Measurements from ENCODE around the gene FBXW8.

DNA sequence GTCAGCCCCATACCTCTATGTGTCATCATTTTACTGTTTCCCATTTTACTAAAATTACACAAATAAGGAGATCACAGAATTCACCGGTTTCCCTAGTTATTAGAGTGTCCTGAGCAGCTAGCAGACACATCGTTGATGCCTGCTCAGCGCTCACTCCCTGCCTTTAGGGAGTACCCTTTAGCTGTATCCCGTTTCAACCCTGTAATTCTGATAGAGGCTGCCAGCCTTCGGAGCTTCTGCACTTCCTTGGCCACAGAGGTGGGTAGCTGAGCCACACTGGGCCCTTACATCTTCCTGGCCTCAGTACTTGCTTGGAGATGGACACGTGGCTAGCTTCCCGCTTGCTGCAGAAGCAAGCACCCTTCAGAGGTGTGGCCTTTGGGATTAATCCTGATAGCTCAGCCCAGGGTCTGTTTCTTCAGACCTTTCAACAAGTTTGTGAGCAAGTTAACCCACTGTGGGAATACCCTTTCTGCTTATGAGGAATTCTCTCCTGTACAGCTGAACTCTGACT, 14.3 kb upstream of the FBXW8 start:
- TF ChIP-seq, protein P1, sequence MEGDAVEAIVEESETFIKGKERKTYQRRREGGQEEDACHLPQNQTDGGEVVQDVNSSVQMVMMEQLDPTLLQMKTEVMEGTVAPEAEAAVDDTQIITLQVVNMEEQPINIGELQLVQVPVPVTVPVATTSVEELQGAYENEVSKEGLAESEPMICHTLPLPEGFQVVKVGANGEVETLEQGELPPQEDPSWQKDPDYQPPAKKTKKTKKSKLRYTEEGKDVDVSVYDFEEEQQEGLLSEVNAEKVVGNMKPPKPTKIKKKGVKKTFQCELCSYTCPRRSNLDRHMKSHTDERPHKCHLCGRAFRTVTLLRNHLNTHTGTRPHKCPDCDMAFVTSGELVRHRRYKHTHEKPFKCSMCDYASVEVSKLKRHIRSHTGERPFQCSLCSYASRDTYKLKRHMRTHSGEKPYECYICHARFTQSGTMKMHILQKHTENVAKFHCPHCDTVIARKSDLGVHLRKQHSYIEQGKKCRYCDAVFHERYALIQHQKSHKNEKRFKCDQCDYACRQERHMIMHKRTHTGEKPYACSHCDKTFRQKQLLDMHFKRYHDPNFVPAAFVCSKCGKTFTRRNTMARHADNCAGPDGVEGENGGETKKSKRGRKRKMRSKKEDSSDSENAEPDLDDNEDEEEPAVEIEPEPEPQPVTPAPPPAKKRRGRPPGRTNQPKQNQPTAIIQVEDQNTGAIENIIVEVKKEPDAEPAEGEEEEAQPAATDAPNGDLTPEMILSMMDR (IDR thresholded peaks at IDR 0.05; ENCODE audit: low read depth, low read length, missing input control), result no peak
- no peak for TF ChIP-seq YY1 (IDR thresholded peaks at IDR 0.05)
- no peak for TF ChIP-seq EGR1 (IDR thresholded peaks at IDR 0.05; ENCODE audit: low read depth in 2 of 2)
- no peak for TF ChIP-seq GABPA (IDR thresholded peaks at IDR 0.05 in 1 of 2, conservative IDR thresholded peaks at IDR 0.05 in 1 of 2)
- TF ChIP-seq JUND (IDR thresholded peaks at IDR 0.05), result no peak
- TF ChIP-seq, protein P2, sequence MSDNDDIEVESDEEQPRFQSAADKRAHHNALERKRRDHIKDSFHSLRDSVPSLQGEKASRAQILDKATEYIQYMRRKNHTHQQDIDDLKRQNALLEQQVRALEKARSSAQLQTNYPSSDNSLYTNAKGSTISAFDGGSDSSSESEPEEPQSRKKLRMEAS (IDR thresholded peaks at IDR 0.05), result no peak
- no peak for TF ChIP-seq RXRA (IDR thresholded peaks at IDR 0.05)
- TF ChIP-seq TAF1 (conservative IDR thresholded peaks at IDR 0.05), result no peak
- no peak for TF ChIP-seq SP1 (IDR thresholded peaks at IDR 0.05)

All from liver (tissue), 3 donors.